Eye (tissue), 1 donor: Measurements from ENCODE around the gene UBALD2.
A peak's percentile ranks its signal among the peaks of the same experiment; 100 is the strongest.
"Not testable (repeated sequence)": the region's sequence is repeated elsewhere in the genome, so short reads cannot be mapped to it uniquely, and the experiment has no call there.

Source experiments
- DNase-seq: peaks from one replicate; pipeline ENCODE4 v3.0.0-alpha.2; 2015

Gene UBALD2

DNA sequence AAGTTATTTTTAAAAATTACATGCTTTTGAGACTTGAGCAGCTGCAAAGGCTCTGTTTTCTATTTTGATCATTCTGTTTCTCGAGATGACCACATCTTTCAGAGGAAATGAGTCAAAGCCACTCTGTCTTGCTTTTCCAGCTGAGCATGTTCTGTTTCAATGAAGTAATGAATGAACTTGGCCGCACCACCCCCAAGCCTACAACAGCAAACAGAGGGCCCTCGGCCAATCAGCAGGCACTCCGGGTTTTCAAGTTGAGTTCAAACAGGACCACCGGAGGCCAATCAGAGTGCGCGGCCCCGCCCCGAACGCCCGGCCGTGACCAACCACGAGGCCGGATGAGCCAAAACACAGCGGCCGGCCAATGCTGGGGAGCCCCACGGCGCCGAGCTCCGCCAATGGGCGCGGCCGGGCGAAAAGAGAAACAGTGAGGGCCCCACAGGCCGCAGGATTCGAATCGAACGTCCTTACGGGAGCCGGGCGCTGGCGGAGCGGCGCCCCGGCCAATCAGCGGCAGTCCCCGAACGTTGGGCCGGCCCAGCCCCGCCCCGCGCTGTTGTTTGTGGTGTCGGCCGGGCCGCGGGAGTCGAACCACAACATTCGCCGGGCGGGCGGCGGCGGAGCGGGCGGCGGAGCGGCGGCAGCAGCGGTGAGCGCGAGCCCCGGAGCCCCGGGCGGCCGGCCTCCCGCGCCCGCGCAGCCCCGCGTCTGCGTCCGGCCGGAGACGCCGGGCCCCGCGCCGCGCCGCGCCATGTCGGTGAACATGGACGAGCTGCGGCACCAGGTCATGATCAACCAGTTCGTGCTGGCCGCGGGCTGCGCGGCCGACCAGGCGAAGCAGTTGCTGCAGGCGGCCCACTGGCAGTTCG, at the start of gene UBALD2:
TSS of gene UBALD2 (plus strand) at position 594 of the 869 bp plus-strand sequence. CDS start at position 752, 158 bp downstream.
- peak; percentile 99 for DNase-seq

DNA sequence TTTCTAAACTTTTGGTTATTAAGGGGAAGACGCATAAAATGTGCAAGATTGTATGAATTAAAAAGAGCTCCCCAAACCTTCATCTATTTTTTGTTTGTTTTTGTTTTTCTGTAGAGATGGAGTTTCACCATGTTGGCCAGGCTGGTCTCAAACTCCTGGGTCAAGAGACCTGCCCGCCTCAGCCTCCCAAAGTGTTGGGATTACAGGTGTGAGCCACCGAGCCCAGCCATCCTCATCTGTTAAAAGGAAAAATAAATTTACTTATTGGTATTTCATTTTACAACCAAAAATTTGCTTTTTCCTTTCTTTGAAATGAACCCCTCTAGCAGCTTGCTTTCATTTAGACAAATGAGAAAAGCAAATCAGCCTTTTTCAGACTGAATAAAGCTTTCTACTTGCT, 48.1 kb upstream of the UBALD2 start:
- no peak for DNase-seq

DNA sequence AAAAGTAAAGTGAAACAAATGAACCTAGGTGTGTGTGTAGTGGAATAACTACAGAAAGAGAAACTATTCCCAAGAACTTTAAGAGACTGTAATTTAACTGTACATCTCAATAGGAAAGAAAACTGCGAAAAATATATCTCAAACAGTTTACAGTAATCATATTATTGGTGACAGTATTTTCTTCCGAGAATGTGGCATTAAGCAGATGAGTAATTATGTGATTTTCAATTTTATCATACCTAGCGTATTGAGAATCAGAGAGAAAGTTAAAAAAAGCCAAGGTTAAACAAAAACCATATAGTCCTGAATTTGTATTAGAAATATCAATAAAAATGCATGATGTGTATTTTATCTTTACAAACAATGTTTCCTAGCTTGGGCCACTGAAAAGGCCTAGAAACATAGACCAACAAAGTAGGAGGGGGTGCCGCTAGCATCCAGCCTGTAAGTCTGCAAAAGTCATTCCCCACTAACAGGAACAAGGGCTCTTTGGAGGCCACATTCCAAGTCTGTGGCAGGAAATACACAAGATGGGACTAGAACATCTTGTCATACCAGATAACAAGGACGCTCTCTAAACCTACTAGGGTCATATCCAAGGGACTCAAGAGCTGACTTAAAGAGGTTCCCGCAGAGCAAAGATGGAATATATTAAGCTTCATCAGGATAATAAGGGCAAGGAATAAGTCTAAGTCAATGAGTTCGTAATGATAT, 45.3 kb upstream of the UBALD2 start:
- no peak for DNase-seq

DNA sequence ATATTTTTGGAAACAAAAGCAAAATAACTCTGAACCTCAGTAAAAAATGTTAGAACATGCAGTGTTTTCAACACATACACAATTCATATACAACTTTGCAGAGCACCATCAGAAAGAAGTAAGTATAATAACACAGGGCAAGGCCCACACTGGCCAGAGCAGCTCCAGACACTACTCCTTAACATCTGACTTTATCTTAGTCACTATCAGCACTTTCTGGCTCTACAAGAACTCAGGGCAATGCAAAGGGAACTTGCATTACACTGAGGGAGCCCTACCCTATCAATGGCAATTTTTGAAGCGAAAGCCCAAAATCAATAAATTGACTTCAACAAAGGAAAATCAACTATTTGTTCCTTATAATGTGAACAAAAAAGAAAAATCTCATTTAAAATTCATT, 41.3 kb upstream of the UBALD2 start:
- no peak for DNase-seq

DNA sequence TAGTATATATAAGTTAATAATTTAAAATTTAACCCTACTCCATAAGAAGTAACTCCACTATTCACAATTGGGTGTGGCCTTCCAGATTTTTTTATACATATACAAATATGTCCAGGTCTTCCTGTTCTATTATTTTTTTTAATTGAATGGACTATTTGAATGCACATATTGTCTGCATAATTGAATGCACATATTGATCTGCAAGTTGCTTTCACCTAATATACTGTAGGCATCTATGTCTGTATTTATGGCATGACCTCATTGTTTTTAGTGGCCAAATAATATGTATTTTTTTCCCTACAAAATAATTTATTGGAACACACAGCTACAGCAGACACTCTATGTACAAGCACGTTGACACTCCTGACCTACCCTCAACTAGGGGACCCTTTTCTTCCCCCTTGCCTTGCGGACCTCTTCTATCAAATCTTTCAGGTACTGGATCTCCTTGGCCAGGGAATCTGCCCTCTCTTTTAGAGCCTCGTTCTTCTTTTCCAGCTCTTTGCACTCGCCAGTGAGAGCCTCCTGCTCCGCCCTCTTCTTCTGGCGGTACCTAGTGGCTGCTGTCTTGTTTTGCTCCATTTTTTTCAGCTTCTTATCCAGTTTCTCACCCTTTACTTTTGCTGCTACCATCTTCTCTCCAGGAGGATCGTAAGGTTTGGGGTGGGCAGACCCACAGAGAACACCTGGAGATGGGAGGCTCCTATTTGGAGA, 39.6 kb upstream of the UBALD2 start:
- DNase-seq, result not testable (repeated sequence)

DNA sequence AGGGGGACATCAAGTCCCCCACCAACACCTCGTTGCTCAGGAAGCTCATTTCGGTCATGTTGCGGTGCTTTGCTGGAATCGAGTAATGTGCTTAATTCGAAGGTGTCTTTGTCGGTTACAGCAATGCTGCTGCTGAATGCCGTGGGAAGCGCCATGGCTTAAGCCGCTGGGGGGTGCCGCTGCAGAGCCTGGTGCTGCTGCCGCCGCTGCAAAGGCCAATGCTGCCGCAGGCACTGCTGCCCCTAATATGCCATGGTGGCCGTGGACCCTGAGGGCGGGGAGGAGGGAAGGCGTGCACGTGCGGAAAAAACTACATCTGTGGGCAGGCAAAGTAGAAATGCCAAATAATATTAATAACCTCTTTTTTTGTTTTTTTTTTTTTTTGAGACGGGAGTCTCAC, 38.4 kb upstream of the UBALD2 start:
- not testable (repeated sequence) for DNase-seq

DNA sequence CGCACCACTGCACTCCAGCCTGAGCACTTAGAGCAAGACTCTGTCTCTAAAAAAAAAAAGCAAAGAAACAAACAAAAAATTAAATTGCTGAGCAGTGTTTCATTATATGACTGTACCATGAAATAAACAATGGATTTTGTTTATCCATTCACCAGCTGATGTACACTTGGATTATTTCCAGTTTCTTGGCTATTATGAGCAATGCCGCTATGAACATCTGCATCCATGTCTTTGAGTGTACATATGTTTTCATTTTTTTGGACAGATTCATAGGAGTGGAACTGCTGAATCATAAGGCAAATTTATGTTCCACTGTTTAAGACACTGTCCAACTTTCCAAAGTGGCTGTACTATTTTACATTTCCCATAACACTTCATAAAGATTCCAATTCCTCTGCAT, 32.8 kb upstream of the UBALD2 start:
- peak; percentile 27 for DNase-seq

DNA sequence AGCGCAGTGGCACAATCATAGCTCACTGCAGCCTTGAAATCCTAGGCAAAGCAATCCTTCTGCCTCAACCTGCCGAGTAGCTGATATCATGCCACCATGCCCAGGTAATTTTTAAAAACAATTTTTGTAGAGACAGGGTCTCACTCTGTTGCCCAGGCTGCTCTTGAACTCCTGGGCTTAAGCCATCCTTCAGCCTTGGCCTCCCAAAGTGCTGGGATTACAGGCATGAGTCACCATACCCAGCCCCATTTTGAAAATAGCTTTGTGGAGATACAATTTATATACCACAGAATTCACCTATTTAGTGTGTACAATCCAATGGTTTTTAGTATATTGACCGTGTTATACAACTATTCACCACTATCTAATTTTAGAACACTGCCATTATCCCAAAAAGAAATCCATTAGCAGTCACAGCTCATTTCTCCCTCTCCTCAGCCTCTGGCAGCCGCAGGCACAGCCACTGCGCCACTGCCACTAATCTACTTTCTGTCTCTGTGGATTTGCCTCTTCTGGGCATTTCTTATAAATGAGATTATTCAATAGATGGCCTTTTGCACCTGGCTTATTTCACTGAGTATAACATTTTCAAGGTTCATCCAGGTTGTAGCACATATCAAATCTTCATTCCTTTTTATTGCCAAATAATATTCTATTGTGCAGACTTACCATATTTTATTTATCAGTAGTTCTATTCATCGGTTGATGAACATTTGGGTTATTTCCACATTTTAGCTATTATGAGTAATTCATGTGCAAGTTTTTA, 31.4 kb upstream of the UBALD2 start:
- no peak for DNase-seq

DNA sequence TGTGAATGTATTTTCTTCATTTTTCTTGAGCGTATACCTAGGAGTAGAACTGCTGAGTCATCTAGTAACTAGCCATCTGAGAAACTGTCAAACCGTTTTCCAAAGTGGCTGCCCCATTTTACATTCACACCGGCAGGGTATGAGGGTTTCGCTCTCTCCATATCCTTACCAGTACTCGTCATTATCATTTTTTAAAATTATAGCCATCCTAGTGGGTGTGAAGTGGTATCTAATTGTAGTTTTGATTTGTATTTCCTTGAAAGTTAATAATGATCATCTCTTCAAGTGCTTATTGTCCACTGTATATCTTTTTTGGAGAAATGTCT, 30.8 kb upstream of the UBALD2 start:
- DNase-seq, result no peak

DNA sequence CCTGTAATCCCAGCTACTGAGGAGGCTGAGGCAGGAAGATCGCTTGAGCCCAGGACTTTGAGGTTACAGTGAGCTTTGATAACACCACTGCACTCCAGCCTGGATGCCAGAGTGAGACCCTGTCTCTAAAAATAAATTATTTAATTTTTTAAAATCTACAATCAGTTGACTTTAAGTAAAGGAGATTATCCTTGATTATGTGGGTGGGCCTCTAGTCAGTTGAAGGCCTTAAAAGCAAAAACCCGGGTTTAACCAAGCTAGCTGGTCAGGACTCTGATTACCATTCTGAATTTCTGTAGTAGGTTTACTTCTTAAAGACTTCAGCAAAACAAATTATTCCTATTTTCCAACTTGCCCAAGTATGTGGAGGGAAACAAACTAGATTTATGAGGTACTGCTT, 29.3 kb upstream of the UBALD2 start:
- DNase-seq, result no peak

DNA sequence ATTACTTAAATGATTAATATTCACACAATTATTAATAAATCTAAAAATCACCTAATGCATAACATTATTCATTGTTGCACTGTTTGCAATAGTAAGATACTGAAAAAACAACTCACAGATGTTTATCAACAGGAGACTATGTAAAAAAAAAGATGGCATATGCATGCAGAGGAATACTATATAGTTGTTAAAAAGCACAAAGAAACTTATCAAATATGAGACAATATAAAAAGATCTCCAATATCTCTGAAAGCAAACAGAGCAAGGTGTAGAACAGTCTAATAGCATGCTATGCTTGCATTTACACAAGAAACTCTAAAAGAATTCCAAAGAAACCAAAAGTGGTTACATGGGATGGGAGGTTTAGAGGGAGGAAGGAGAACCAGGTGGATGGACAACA, 28.5 kb upstream of the UBALD2 start:
- DNase-seq, result no peak

DNA sequence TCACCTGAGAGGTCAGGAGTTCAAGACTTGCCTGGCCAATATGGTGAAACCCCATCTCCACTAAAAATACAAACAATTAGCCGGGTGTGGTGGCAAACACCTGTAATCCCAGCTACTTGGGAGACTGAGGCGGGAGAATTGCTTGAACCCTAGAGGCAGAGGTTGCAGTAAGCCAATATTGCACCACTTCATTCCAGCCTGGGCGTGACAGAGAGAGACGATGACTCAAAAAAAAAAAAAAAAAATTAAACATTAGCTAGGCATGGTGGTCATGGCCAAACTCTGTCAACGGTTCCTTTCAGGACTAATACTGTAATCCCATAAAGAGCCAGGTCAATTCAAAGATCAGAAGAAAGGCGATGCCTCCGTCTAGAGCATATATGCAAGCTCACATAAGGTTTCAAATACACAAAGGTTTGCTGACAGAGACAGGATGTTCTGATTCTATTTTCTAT, 27.3 kb upstream of the UBALD2 start:
- DNase-seq, result no peak

DNA sequence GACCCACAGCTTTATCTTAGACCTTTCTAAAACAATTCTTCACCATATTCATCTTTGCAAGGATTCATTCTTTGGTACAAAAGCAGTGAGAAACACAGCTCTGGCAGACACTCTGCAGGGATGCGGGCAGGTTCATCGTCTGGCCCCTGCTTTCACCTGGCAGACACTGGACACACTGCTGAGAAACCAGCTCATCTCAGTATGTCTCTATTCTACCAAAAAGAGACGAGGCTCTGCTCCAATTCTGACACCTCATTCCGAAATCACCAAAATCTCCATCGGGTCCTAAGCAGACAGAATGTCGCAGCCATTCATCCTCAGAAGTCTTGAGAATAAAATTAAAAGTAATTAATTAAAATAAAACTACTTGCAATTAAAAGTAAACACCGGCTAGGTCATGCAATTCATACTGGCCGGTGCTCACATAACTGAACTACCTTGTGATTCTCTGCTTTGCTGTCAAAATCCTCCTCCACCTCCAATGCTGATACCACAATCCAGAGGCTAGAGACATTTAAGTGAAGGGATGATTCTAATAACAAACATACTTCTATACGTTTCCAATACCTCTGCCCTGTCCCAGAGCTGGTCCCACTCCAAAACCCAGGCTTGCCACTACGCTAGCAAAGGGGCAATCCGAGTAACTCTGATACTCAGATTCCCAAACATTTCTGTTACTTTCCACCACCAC, 26.2 kb upstream of the UBALD2 start:
- DNase-seq, result no peak

DNA sequence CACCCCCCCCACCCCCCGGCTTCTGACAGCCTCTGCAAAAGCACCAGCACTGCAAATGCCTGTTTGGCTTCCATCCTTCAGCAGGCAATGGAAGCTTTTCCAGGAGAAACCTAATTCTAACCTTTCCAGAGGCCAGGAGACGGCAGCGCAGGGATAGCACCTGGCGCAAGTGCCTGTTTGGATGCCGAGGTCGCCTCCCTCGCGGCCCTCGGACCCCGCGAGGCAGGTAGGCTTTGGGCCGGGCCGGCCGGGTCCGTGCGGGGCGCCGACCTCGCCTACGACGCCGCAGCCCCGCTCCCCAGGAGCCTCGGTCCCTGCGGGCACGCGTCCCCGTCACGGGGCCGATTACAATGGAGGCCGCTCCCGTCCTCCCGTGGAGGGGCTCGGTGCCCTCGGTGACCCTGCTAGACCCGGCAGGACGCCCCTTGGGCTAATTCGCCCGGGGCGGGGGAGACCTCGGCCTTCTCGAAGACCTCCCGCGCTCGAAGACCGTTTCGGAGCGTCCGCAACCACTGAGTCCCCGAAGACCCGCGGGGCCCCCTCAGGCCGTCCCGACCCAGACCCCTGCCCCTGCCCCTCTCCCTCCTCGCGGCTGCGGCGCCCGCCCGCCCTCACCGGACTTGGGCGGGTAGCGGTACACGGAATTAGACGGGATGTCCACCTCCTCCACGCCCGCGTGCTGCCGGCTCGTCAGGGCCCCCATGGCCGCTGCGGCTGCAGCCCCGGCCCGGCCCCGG, 25.4 kb upstream of the UBALD2 start:
- DNase-seq, result peak; percentile 72

DNA sequence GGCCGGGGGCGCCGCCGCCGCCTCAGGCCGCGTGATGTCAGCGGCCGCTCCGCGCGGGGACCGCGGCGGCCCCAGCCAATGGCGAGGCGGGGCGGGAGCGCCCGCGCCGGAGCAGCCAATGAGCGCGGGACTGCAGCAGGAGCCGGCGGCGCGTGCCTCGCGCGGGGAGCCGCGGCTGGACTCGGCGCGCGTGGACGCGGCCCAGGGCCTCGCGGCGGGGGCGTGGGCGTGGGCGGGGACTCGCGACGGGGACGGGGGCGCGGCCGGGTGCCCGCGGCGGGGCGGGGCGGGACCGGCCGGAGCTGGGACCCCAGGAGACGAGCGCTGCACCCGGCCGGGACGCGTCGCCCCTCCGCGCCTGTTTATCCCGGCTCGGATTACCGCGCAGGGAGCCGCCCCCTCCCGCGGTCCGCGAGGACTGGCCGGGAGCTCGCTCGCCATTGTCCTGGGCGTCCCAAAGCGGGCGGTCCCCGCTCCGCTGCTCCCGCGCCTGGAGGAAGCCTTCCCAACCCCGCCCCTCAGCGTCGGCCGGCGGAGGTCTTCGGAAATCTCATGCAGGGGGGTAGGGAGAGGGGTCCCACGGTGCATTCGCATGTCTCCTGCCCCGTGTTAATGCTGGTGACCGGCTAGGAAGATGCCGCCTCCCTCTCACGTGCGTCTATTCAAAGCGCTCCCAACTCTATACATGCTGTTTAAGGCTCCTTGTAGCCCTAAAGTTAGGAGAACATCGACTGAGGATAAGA, 24.5 kb upstream of the UBALD2 start, which contains the start of gene RNF157:
TSS of gene RNF157 (minus strand) at position 33 of the 743 bp plus-strand sequence. CDS start 253 bp downstream, outside the sequence.
- DNase-seq, result peak; percentile 87

DNA sequence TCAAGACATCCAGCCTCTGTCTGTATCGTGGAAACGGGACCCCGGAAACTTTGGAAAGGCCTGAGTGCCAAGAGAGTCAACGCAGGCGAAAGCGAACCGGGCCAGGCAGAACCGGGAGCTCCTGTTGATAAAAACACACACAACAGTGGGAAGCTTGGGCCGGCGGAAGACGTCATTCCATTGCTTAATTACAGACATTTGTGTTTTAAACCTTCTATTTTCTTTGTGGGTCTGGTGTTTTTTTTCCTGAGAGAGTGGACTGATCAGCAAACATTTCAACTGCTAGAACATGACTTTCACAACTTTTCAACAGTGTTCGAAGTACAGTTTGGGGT, 24.0 kb upstream of the UBALD2 start:
- no peak for DNase-seq

DNA sequence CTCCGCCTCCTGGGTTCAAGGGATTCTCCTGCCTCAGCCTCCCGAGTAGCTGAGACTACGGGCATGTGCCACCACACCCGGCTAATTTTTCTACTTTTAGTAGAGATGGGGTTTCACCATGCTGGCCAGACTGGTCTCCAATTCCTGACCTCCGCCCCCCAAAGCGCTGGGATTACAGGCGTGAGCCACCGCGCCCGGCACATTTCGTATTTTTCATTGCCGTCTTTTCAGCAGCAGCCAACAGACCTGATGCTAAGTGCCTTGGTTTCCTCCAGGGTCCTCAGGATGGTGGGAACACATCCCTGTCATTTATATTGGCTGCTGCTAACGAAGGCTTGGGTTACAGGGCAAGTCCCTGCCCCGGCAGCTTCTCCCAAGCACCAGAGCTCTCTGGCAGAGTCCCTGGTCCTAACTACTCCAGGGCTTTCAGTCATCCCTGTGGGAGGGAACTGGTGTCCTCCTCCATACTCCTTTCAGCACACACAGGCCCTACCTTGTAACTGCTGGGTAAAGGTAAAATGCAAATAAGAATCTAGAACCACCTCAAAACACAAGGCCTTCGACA, 23.4 kb upstream of the UBALD2 start:
- no peak for DNase-seq

DNA sequence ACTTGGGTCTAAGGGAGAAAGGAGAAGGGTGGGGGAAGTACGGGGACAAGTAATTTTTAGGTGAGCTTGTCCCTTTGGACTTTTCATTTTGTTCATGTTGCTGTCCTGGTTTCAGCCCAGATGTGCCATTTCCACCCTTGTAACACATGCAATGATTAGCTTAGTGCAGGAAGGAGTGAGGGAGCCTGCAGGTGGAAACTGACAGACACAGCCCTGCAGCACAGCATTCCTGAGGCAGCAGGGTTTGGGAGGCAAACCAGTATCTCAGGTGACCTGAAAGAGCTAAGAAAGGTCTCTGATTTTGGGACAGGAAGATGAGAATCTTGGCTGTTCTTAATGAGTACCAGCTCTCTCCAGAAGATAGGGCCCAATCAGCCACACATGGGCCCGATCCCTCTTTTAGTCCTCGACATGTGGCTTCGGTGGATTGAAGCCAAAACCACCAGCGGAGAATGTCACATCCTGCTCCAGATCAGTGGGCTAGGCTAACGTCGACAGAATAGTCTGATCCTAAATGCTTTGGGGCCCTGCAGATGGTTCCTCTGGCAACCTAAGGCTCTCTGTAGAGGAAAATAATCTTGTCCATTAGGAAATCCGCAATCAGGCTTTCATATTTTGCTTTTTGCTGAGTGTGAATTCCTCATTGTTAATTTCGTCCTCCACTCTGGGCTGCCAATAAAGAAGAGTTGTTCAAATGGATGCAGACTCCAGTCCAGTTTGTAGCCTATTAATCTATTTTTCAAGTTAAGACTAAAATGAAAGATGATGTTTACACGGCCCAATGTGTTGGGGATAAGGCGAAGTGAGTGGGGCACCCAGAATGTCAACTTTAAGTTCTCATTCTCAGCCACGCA, 21.1 kb upstream of the UBALD2 start:
- peak; percentile 22 for DNase-seq

DNA sequence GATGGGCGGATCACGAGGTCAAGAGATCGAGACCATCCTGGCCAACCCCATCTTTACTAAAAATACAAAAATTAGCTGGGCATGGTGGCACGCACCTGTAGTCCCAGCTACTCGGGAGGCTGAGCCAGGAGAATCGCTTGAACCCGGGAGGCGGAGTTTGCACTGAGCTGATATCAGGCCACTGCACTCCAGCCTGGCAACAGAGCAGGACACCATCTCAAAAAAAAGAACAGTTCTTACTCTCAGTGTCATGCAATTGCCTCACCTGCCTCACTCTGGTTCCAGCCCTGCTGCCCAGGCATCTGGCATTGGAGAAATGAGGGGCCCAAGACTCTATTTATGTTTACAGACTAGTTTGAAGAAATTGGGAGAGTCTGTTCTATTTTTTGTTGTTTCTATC, 20.4 kb upstream of the UBALD2 start:
- DNase-seq, result not testable (repeated sequence)
